GM23338 (cell line): ENCODE measurements around the gene AKR1C4. TPM values are rescaled to one million over a fixed set of nuclear protein-coding genes. Genes with fewer than 3 reads are reported as not detected.

Experiments
- ATAC-seq: fragments of 200-7000 bp; cut with Tn5 transposase; 3 replicates; pipeline ENCODE4 v1.9.1; 2020
- DNase-seq: peaks from one replicate; pipeline ENCODE4 v3.0.0-alpha.2; 2015; ENCODE audit warnings: low spot score
- H2AFZ ChIP-seq: fragments of 200-600 bp; sonication (generic); 2 replicates; pipeline ENCODE4 v1.8.0; 2016; ENCODE audit warnings: antibody characterized with exemption, mild to moderate bottlenecking, moderate library complexity
- H3F3A ChIP-seq: fragments of 200-600 bp; sonication (generic); replicated peaks from 2 replicates; pipeline ENCODE4 v1.8.0; 2017; ENCODE audit warnings: antibody characterized with exemption, mixed run types, low read depth
- H3K27ac ChIP-seq: fragments of 200-600 bp; sonication (generic); 2 replicates; pipeline ENCODE4 v1.6.1; 2016; ENCODE audit warnings: low read depth
- H3K27me3 ChIP-seq: fragments of 200-600 bp; sonication (generic); 2 replicates; pipeline ENCODE4 v1.8.0; 2016; ENCODE audit warnings: mild to moderate bottlenecking, mixed run types, moderate library complexity; ENCODE audit not compliant: insufficient read depth
- H3K36me3 ChIP-seq: fragments of 200-600 bp; sonication (generic); 2 replicates; pipeline ENCODE4 v1.8.0; 2016; ENCODE audit warnings: mild to moderate bottlenecking; ENCODE audit not compliant: insufficient read depth
- H3K4me1 ChIP-seq: fragments of 200-600 bp; sonication (generic); 2 replicates; pipeline ENCODE4 v1.8.0; 2016; ENCODE audit warnings: mild to moderate bottlenecking, moderate library complexity; ENCODE audit not compliant: insufficient read depth
- H3K4me2 ChIP-seq: fragments of 200-600 bp; sonication (generic); 2 replicates; pipeline ENCODE4 v1.7.1; 2017; ENCODE audit warnings: mixed run types
- H3K4me3 ChIP-seq: fragments of 200-600 bp; sonication (generic); 2 replicates; pipeline ENCODE4 v1.6.1; 2016; ENCODE audit warnings: mixed run types
- H3K79me2 ChIP-seq: fragments of 200-600 bp; sonication (generic); replicated peaks from 2 replicates; pipeline ENCODE4 v1.8.0; 2017; ENCODE audit warnings: mild to moderate bottlenecking; ENCODE audit not compliant: insufficient read depth
- H3K9me2 ChIP-seq: fragments of 200-600 bp; sonication (generic); 2 replicates; pipeline ENCODE4 v1.8.0; 2017; ENCODE audit not compliant: insufficient read depth
- H4K20me1 ChIP-seq: fragments of 200-600 bp; sonication (generic); replicated peaks from 2 replicates; pipeline ENCODE4 v1.8.0; 2017; ENCODE audit warnings: mild to moderate bottlenecking; ENCODE audit not compliant: insufficient read depth
- H3K27ac Mint-ChIP-seq: 2 replicates; pipeline ENCODE4 v1.8.0; 2020; ENCODE audit warnings: inconsistent platforms, mild to moderate bottlenecking, moderate library complexity, mixed read lengths
- H3K27me3 Mint-ChIP-seq: 3 replicates; pipeline ENCODE4 v1.8.0; 2022; ENCODE audit warnings: low read depth, mild to moderate bottlenecking, moderate library complexity, mixed read lengths, inconsistent platforms; ENCODE audit not compliant: insufficient read depth, poor library complexity
- H3K36me3 Mint-ChIP-seq: 3 replicates; pipeline ENCODE4 v1.8.0; 2021; ENCODE audit warnings: low read depth, mild to moderate bottlenecking, inconsistent platforms, moderate library complexity, mixed read lengths
- H3K4me1 Mint-ChIP-seq: 3 replicates; pipeline ENCODE4 v1.8.0; 2020; ENCODE audit warnings: mild to moderate bottlenecking, inconsistent platforms, mixed read lengths
- H3K4me3 Mint-ChIP-seq: 3 replicates; pipeline ENCODE4 v1.8.0; 2021; ENCODE audit warnings: moderate library complexity, mild to moderate bottlenecking, inconsistent platforms, mixed read lengths
- H3K9me3 Mint-ChIP-seq: 3 replicates; pipeline ENCODE4 v1.8.0; 2020; ENCODE audit warnings: moderate library complexity, mild to moderate bottlenecking, inconsistent platforms, mixed read lengths
- EZH2phosphoT487 ChIP-seq: fragments of 200-600 bp; sonication (generic); IDR thresholded peaks from one replicate; pipeline ENCODE4 v1.8.1; 2018; ENCODE audit warnings: antibody characterized with exemption; ENCODE audit not compliant: unreplicated experiment
- JUNB ChIP-seq: IDR thresholded peaks from one replicate; pipeline ENCODE4 v1.6.1; 2016; ENCODE audit warnings: antibody characterized with exemption; ENCODE audit not compliant: unreplicated experiment
- REST ChIP-seq: IDR thresholded peaks from one replicate; pipeline ENCODE4 v1.6.1; 2018; ENCODE audit warnings: antibody characterized with exemption; ENCODE audit not compliant: unreplicated experiment
- STAT1 ChIP-seq: IDR thresholded peaks from one replicate; pipeline ENCODE4 v1.6.1; 2016; ENCODE audit warnings: antibody characterized with exemption; ENCODE audit not compliant: unreplicated experiment
- polyA plus RNA-seq: library from polyadenylated mRNA; unstranded; fragments of >200 nt; fragmentation: Nextera tagmentation; extraction: Ambion mirVana; gene quantifications from 2 replicates; pipeline ENCODE4 v1.2.1, GENCODE V29; 2016
- total RNA-seq: library from RNA; depleted of rRNA; stranded (reverse); fragments of >200 nt; shearing (Covaris generic); gene quantifications from 2 replicates; pipeline ENCODE4 v1.2.3, GENCODE V29; 2014
- TF ChIP-seq, protein P1 (sequence below): fragments of 250-450 bp; sonication (Bioruptor Pico); IDR thresholded peaks from 2 replicates; pipeline ENCODE4 v1.5.0; 2020; ENCODE audit warnings: mild to moderate bottlenecking, moderate library complexity

Gene AKR1C4
- total and polyA plus RNA-seq, 2 experiments from 2014 or later, result not detected

- TF ChIP-seq, protein P1, sequence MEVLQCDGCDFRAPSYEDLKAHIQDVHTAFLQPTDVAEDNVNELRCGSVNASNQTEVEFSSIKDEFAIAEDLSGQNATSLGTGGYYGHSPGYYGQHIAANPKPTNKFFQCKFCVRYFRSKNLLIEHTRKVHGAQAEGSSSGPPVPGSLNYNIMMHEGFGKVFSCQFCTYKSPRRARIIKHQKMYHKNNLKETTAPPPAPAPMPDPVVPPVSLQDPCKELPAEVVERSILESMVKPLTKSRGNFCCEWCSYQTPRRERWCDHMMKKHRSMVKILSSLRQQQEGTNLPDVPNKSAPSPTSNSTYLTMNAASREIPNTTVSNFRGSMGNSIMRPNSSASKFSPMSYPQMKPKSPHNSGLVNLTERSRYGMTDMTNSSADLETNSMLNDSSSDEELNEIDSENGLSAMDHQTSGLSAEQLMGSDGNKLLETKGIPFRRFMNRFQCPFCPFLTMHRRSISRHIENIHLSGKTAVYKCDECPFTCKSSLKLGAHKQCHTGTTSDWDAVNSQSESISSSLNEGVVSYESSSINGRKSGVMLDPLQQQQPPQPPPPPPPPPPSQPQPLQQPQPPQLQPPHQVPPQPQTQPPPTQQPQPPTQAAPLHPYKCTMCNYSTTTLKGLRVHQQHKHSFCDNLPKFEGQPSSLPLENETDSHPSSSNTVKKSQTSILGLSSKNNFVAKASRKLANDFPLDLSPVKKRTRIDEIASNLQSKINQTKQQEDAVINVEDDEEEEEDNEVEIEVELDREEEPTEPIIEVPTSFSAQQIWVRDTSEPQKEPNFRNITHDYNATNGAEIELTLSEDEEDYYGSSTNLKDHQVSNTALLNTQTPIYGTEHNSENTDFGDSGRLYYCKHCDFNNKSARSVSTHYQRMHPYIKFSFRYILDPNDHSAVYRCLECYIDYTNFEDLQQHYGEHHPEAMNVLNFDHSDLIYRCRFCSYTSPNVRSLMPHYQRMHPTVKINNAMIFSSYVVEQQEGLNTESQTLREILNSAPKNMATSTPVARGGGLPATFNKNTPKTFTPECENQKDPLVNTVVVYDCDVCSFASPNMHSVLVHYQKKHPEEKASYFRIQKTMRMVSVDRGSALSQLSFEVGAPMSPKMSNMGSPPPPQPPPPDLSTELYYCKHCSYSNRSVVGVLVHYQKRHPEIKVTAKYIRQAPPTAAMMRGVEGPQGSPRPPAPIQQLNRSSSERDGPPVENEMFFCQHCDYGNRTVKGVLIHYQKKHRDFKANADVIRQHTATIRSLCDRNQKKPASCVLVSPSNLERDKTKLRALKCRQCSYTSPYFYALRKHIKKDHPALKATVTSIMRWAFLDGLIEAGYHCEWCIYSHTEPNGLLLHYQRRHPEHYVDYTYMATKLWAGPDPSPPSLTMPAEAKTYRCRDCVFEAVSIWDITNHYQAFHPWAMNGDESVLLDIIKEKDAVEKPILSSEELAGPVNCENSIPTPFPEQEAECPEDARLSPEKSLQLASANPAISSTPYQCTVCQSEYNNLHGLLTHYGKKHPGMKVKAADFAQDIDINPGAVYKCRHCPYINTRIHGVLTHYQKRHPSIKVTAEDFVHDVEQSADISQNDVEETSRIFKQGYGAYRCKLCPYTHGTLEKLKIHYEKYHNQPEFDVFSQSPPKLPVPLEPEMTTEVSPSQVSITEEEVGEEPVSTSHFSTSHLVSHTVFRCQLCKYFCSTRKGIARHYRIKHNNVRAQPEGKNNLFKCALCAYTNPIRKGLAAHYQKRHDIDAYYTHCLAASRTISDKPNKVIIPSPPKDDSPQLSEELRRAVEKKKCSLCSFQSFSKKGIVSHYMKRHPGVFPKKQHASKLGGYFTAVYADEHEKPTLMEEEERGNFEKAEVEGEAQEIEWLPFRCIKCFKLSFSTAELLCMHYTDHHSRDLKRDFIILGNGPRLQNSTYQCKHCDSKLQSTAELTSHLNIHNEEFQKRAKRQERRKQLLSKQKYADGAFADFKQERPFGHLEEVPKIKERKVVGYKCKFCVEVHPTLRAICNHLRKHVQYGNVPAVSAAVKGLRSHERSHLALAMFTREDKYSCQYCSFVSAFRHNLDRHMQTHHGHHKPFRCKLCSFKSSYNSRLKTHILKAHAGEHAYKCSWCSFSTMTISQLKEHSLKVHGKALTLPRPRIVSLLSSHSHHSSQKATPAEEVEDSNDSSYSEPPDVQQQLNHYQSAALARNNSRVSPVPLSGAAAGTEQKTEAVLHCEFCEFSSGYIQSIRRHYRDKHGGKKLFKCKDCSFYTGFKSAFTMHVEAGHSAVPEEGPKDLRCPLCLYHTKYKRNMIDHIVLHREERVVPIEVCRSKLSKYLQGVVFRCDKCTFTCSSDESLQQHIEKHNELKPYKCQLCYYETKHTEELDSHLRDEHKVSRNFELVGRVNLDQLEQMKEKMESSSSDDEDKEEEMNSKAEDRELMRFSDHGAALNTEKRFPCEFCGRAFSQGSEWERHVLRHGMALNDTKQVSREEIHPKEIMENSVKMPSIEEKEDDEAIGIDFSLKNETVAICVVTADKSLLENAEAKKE (CRISPR knock-in tag), result no peak
- no peak for TF ChIP-seq STAT1
- no peak for TF ChIP-seq EZH2phosphoT487
- TF ChIP-seq JUNB, result no peak
These were observed 37.5 kb upstream of the AKR1C4 start (continued) for GRCh38 chr10:5159126-5159525.

DNA sequence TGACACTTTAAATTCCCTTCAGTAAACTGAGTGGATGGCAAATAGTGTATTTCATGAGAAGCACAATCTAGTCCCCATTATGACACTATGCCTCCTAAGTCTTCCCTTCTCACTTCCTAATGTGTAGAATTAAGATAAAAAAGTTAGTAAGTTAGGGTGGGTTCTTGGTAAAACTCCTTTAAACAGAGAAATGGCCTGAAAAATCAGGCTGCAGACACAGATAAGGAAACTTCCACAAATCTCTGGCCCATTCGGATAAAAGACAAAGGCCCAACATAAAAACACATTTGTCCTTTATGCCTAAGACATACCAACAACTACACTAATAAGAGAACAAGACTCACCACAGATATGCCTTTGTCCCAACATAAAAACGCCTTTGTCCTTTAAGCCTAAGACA, 33.1 kb upstream of the AKR1C4 start:
- no peak overlapping the region for H3K4me2 ChIP-seq
- H3K27me3 ChIP-seq, result peaks cover 7% of the 10 kb centered on the region
- Mint-ChIP-seq H3K36me3 (peaks cover 33% of the 10 kb centered on the region), H3K4me3 (no peak overlapping the region), H3K4me1 (no peaks in the 10 kb centered on the region), H3K27me3 (peaks cover 10% of the 10 kb centered on the region), H3K27ac (no peak overlapping the region), H3K9me3 (peaks cover 93% of the 10 kb centered on the region)
- no peak overlapping the region for H3K27ac ChIP-seq
- H3F3A ChIP-seq, result no peaks in the 10 kb centered on the region
- H3K4me3 ChIP-seq, result no peak overlapping the region
- H3K4me1 ChIP-seq, result no peaks in the 10 kb centered on the region
- no peak for TF ChIP-seq REST
- H4K20me1 ChIP-seq, result no peaks in the 10 kb centered on the region
- ATAC-seq (no peak), DNase-seq (no peak)
- 0 out of 2 replicates have a peak, but pooled peaks cover 5% of the 10 kb centered on the region for H3K9me2 ChIP-seq
- H3K79me2 ChIP-seq, result no peaks in the 10 kb centered on the region
- H2AFZ ChIP-seq, result no peak overlapping the region
- 0 out of 2 replicates have a peak, but pooled peaks cover 6% of the 10 kb centered on the region for H3K36me3 ChIP-seq
